ENCODE data around the gene POLR1D.

The POLR1D gene, protein sequence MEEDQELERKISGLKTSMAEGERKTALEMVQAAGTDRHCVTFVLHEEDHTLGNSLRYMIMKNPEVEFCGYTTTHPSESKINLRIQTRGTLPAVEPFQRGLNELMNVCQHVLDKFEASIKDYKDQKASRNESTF

DNA sequence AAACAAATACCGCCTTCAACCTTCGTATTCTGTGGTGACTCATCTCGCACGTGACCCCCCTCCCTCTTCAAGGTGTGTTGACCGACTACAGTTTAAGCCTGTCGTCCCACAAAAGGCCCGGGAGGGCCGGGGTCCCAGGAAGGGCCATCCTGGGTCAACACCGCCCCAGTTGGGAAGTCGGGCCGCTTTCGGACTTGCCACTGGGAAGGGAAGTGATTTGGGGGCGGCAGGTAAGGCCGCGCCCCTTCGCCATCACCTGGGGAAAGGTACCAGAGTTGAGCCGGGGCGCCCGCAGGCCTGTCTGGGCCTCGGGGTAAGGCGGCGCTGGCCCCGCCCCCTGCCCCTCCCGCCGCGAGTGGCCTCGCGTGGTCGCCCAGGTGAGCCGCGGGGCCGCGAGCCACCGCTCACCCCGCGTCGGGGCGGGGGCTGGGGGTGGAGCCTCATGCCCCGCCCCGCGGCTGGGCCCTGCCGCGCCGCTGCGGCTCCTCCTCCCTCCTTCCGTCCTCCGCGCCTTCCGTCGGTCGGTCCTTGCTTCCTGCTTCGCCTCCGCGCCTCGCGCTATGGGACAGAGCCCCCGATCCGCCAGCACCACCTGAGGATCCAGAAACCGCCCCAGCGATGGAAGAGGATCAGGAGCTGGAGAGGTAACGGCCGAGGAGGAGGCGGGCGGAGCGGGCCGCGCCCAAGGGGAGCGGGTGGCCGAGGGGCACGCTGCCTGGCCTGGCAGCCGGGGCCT is at the start of gene POLR1D:
POLR1D (plus strand) TSS at position 527 of the 736 bp plus-strand sequence; CDS start at position 619, 92 bp downstream.
- DNase-seq (ENCODE audit: low read depth) = peak; percentile 70

DNA sequence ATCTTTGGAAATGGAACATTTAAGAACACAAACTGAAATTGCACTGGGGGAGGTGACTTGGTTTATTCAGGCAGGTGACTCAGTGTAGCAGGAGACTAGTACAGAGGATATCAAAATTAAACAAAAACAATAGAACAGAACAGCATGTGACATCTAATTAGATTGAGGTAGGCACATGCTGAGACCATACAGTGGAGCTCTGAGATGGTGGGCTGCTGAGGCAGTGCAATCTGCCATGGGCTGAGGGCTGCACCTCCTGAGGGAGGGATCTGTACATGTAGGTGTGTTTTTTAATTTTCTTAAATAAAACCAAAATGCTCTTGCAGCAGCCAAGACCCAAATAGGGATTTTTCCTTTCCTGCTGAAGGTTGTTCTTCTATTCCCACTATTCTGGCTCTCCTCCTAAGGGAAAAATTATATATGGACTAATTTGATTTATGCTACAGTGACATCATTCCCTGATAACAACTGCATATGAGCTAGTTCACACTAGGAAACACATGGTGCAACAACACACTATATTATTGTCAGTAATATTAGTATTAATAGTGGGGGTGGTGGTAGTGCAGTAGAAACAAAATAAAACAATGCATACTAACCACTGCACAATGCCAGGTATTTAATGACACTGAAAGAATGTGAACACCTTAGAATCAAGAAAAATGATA is 49.3 kb upstream of the POLR1D start:
- DNase-seq (ENCODE audit: low read depth) = no peak

DNA sequence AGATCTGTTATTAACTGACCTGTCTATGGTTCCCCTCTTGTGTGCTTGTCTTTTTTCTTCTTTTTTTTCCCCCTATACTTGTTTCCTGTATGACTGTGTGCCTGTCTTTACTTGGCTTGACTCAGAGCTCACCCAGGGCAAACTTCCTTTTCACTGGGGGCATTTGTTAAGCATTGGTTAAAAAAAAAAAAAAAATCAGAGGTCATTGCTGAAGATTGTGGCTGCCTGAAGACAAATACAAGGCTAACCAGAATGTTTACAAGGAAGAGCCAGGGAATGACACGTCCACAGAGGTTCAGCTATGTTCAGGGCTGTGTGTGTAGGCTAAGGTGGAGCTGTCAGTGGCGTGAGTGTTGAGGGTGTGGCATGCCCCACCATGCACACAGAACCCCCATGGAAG is 48.4 kb upstream of the POLR1D start:
- DNase-seq (ENCODE audit: low read depth) = no peak

DNA sequence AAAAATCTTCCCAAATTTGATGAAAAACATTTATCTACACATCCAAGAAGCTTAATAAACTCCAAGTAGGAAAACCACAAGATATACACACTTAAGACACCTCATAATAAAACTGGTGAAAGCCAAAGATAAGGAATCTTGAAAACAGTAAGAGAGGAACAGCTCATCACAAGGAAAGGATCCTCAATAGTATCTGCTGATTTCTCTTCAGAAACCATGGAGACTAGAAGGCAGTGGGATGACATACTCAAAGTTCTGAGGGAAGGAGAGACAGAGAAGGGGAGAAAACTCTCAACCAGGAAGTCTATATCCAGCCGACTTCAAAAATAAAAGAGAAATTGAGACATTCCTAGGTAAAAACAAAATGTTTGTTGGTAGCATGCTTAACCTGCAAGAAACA is 47.0 kb upstream of the POLR1D start:
- DNase-seq (ENCODE audit: low read depth) = no peak

DNA sequence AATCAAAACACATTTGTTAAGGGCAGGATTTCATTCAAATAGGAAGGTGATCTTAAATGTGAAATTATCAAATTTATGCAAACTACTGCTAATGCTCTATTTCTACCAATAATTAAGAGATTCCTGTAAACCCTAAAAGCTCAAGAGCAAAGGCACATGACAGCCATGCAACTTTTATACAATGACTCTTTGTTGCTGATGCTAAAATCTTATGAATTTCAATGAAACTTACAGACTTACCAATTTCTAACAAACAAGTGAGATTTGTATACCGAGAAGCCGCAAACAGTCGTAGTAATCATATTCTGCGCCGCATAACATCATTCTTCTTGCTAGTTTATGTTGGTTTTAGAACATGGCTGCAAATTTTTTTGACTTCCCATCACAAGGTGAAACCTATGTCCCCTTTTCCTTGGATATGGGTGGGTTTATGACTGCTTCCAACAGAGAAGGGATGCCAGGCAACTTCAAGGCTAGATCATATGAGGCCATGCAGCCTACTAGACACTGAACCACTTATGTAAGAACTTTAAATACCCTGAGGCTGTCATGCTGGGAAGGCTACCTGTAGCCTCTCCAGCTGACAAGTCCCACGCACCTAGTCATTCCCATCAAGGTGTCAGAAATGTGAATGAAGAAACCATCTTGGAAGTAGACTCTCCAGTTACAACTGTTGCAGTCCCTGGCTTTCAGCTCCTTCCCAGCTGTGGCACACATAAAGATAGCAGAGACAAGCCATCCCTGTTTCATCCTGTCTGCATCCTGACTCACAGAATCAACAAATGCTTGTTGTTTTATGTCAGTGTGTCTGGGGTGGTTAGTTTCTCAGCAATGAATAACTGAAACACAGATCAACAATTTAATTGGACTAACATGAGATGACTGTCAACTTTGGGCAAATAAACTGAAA is 43.3 kb upstream of the POLR1D start:
- DNase-seq (ENCODE audit: low read depth) = no peak

DNA sequence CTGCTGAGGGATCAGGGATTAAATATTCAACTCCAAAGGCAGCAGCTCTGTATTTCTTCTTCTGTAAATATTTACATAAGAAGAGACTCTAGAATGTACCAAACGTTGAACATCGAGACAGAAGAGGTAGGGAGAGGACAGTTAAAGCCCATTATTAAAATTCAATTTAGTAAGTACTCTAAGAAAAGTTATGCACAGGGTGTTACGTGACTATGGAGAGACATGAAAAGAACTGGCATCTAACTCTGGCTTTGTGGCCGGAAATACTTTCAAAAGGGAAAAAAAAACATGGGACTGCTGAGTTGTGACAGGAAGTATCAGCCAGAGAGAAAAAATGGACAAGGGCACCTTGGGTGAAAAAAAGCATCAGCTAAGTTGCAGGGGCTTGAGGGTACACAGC is 38.0 kb upstream of the POLR1D start:
- DNase-seq (ENCODE audit: low read depth) = no peak

DNA sequence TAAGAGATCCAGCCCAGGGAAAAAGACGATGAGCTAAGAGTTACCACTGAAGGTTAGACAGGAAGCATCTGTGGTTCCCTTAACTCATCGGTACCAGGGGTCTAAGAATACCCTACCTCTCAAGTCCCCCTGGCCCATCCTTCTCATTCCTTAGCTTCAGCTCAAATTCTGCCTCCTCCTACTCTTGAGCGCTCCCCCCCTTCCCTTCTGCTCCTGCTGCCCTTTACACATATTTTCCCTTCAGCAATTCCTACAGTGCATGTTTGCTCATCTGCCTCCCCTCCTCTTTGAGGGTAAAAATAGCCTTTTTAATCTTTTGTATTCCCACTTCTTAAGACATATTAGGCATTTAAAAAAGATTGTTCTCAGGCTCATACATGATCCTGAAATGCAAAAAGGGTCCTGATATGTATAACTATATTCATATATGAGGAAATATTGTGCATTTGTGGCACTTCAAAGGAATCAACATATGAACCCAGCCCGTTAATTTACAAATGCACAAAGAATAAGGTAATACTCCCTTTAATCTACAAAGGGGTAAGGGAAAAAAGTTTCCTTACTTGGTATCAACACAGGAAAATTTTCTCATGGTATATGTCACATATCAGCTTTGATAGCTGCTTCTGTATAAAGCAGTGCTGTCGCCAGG is 34.5 kb upstream of the POLR1D start:
- no peak for DNase-seq (ENCODE audit: low read depth)

DNA sequence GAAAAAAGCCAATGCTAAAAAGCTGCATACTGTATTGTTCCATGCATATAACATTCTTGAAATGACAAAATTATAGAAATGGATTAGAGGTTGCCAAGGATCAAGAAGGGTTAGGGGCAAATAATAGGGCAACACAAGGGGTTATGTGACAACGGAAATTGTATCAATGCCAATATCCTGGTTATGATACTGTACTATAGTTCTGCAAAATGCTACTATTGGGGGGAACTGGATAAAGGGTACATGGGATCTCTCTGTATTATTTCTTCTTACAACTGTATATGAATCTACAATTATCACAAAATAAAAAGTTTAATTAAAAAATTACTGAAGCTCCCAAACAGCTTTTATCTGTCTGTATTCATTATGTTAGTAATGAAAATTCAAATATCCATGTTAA is 33.3 kb upstream of the POLR1D start:
- DNase-seq (ENCODE audit: low read depth) = no peak

DNA sequence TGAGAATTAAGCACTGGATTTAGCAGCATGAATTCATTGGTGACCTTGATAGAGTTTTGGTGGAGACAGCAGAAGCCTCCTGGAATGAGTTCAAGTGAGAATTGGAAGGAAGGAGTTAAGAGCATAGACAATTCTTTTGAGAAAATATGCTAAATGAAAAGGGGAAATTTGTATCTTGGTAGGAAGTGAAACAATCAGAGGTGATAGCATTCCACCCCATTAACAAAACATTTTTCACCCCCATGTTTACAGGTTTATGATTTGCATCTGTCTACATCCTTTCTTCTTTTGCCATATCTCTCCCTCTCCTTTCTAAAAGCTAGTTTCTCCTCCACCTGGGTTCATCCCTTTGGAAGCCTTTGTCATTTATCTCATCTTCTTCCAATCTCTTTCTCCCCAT is 28.8 kb upstream of the POLR1D start:
- no peak for DNase-seq (ENCODE audit: low read depth)

DNA sequence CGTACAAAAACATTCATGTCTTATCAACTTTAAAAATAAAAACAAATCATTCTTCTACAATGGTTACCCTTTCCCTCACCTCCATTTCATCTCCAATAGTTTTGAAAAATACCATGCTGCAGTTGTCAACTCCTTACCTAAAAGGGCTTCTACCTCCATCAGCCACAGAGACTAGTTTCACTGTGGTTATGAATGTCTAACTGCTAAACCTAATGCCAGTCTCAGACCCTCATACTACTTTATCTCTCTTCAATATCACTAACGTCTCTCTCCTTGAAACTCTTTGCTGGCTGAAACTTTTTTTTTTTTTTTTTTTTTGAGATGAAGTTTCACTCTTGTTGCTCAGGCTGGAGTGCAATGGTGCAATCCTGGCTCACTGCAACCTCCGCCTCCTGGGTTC is 28.4 kb upstream of the POLR1D start:
- no peak for DNase-seq (ENCODE audit: low read depth)

DNA sequence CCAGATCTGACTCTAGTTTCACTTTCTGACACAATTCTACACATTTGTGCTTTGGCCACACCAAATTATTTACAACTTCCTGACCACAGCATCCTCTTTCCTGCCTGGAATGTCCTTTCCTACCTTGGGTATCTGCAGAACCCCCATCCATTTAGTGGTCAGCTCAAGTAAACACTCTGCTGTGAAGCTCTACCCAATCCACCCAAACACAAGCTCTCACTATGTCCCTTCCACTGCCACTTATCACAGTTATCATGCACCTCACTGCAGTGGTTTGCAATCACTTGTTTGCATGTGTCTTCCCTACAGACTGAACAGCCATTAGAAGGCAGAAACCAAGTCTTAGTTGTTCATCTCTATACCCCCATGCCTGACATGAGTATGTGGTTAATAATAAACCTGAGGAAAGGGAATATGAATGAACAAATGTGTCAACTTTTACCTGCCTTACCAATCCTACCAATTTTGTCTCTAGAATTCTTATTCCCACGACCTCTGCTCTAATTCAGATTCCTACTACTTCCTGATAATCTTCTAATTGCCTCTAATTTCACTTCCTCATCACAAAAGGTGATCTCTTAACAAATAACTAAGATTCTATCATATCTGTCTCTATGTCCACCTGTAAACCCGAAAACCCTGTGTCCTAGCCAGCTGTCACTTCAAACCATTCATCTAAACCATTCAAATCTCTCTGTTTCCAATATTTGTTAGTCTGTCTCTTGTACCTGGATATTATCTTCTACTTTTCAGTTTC is 26.5 kb upstream of the POLR1D start:
- no peak for DNase-seq (ENCODE audit: low read depth)

DNA sequence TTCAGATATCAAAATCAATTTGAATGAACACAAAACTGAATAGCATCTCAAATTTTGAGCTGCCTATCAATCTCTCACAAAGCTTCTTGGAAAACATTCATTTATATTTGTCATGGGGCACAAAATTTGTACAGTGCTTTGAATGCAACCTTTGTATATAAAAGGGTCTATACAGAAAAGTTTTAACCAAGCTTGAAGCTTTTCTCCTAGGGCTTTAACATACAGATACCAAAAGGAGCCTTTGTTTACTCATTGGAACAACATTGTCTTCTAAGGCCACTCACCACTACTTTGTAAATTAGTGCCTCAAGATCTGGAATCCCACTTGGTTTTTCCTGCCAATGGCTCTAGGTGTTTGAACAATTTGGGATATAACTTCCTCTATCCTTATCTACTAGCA is 22.6 kb upstream of the POLR1D start:
- no peak for DNase-seq (ENCODE audit: low read depth)

DNA sequence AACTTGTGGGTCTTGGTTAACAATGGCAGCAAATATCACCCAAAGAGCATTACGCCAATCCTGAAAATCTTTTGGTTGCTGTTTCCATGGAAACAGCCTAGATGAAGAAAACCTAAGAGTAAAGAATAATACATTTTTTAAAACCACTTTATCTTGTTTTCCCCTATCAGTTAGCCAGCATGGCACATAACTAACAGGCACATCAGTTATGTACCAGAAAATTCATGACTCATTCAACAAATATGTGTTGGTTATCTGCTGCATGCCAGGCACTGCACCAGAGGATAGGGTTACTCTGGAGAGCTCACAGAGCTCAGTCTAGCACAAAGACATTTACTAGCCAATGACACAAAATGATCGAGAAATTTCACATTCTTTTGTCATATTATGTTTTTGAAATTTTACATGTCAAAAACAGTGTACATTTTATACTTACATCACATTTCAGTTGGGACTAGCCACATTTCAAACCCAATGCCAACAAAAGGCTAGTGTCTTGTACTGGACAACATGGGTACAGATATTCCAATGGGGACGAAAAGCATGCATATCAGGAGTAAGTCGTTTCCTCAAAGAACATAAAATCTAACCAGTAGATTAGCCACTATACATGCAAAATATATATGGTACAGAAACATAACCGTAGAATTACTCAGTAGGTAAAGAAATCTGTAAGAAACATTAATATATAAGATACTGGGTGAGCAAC is 21.7 kb upstream of the POLR1D start:
- no peak for DNase-seq (ENCODE audit: low read depth)

DNA sequence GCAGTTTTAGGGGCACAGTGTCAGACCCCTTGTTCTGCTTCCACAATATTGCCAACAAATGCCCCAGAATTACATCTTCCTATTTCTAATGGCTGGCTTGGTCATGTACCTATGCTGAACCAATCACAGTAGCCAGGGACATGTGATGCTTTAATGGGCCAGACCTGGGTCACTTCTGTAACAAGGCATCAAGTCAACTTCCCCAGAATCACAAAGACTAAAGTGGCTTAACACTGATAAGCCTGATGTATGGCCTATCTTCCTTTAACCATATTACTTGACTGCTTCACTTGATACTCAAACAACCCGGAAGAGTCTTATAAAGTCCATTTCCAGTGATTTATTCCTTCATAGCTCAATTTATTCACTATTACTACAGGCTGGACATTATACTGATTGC is 21.0 kb upstream of the POLR1D start:
- DNase-seq (ENCODE audit: low read depth) = no peak

DNA sequence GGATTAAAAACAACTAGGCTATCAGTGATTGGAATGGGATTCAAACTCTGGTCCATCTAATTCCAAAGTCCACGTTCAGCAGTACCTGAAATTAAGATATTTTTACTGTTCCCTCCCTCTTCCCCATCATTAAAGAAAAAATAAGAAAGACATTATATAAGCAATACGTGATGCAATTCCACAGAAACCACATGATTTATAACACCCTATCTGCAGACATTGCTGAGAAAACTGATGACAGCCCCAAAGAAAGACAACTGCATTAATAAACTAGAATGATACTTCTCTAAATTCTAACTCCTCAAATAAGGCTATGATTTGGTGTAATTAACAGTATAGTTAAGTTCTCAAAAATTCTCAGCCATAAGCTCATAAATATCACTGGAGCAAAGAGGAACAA is 20.5 kb upstream of the POLR1D start:
- no peak for DNase-seq (ENCODE audit: low read depth)

DNA sequence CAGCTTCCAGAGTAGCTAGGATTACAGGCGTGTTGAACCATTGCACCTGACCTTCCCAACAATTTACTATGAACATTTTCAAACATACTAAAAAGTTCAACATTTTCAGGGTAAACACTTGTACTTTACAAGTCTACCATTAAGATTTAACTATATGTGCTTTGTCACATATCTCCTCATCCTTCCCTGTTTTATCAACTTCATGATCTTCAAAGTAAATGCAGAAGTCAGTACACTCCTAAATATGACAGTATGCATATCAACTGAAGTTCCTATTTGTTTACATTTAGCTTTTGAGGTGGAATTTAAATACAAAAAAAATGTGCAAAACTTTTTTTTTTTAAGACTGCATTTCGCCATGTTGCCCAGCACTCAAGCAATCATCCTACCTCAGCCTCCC is 19.9 kb upstream of the POLR1D start:
- DNase-seq (ENCODE audit: low read depth) = no peak

DNA sequence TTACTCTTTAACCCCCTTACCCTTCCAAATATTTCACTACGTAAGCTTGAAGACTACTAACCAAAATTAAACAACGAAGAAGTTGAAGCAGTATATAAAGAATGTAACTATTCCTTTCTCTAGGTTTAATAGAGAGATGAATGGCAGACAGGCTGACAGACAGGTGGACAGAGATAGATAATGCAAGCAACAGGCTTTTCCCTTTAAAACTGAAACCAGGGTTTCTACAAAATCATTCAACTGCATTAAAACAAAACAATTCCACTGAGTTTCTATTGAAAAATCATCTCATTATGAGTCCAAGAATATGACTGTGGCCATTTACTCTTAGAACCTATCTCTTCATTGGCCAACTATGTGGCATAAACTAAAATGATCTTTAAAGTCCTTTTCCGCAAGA is 16.6 kb upstream of the POLR1D start:
- DNase-seq (ENCODE audit: low read depth) = no peak

DNA sequence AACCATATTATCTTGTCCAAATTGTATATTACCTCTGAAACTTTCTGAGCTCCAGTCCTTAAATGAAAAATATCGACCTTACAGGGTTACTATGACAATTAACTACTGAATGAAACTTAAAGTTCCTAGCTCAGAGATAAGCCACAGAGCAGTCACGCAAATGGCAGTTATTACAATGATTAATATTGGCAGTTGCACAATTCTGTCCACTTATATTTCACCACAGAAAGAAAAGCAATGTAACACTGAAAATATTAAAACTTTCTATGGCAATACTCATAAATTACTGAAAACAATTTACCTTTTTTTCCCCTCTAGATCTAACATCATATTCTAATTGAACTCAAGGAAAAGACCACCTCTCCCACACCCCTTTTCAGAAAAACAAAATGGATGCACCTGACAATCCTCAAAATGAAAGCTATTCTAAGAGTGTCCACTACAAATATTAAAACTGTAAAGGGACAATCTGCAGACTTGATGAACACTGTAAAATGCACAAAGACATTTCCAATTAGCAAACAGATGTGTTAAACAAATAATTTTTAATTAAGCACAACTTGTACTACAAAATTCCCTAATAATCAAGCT is 16.0 kb upstream of the POLR1D start:
- no peak for DNase-seq (ENCODE audit: low read depth)

DNA sequence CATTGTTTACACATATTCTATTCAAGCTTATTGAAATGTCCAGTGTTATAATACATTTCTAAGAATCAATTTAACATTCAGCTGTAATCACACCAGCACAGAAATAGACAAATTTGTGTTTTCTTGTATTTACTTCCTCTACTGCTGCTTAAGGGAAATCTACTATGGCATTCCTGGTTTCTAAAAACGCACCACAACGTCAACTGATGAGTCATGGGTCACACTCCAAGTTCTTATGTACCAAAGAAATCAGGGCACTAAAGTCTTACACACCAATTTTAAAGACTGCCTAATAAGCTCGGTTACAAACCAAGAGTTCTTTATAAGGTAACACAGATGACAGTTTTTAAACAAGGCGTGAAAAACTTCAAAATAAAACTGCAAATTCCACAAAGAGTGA is 14.6 kb upstream of the POLR1D start:
- no peak for DNase-seq (ENCODE audit: low read depth)

DNA sequence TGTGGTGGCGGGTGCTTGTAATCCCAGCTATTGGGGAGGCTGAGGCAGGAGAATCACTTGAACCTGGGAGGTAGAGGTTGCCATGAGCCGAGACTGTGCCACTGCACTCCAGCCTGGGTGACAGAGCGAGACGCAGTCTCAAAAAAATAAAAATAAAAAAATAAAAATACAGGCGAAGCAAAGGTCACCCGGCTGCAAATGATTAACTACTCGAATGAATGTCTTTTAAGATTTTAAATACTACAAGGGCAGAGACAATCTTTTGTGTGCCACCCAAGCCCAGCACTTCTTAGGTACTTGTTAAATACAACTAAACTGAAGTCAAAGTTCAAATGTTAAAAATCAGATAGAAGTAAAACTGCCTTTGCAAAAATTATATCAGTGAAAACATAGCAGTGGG is 8.1 kb upstream of the POLR1D start:
- no peak for DNase-seq (ENCODE audit: low read depth)

Measured in stimulated activated CD8-positive, alpha-beta memory T cell treated with anti-CD3 and anti-CD28 coated beads, Interleukin-15, amount 100 ng/mL, for 24 hours (primary cell).